OCI-LY3 (cell line): ENCODE data around the gene C6orf58.

Experiments
- H2AFZ ChIP-seq: fragments of 200-600, 300-600 bp; shearing (Covaris generic); 2 replicates; pipeline ENCODE4 v1.6.0; 2014; ENCODE audit warnings: antibody characterized with exemption, low read depth, low read length
- H3K27ac ChIP-seq: fragments of 200-600, 300-600 bp; sonication (generic); 2 replicates; pipeline ENCODE4 v1.5.1; 2014; ENCODE audit warnings: mild to moderate bottlenecking, low read length, moderate library complexity, mixed read lengths
- H3K27me3 ChIP-seq: fragments of 200-600, 300-600 bp; sonication (generic); 2 replicates; pipeline ENCODE4 v1.6.1; 2014; ENCODE audit warnings: low read depth, low read length, mixed read lengths
- H3K36me3 ChIP-seq: fragments of 200-600, 300-600 bp; sonication (generic); replicated peaks from 2 replicates; pipeline ENCODE3; 2014; ENCODE audit warnings: low read depth, low read length, mixed read lengths
- H3K4me1 ChIP-seq: fragments of 300-600, 200-600 bp; sonication (generic); 2 replicates; pipeline ENCODE4 v1.6.1; 2014; ENCODE audit warnings: low read length, mixed read lengths
- H3K4me2 ChIP-seq: fragments of 200-600, 300-600 bp; sonication (generic); 2 replicates; pipeline ENCODE4 v1.6.1; 2014; ENCODE audit warnings: low read length, mixed read lengths
- H3K4me3 ChIP-seq: fragments of 300-600, 200-600 bp; sonication (generic); 2 replicates; pipeline ENCODE4 v1.5.1; 2014; ENCODE audit warnings: antibody characterized with exemption, mild to moderate bottlenecking, low read length, moderate library complexity
- H3K79me2 ChIP-seq: fragments of 300-600, 200-600 bp; shearing (Covaris generic); 2 replicates; pipeline ENCODE4 v1.6.1; 2014; ENCODE audit warnings: mild to moderate bottlenecking, low read length, mixed read lengths
- H3K9ac ChIP-seq: fragments of 300-600, 200-600 bp; shearing (Covaris generic); 2 replicates; pipeline ENCODE4 v1.6.0; 2014; ENCODE audit warnings: mild to moderate bottlenecking, low read length, moderate library complexity
- H3K9me3 ChIP-seq: fragments of 200-600, 300-600 bp; shearing (Covaris generic); 2 replicates; pipeline ENCODE4 v1.6.1; 2014; ENCODE audit warnings: low read length, mixed read lengths; ENCODE audit not compliant: insufficient read depth
- H4K20me1 ChIP-seq: fragments of 200-600, 300-600 bp; sonication (generic); 2 replicates; pipeline ENCODE4 v1.6.1; 2016; ENCODE audit warnings: low read length, mixed read lengths; ENCODE audit not compliant: insufficient read depth
- CTCF ChIP-seq: fragments of 200-600, 300-600 bp; sonication (generic); IDR thresholded peaks from 2 replicates; pipeline ENCODE4 v1.5.1; 2014; ENCODE audit warnings: antibody characterized with exemption, low read length, low read depth
- EZH2phosphoT487 ChIP-seq: fragments of 200-600 bp; shearing (Covaris generic); IDR thresholded peaks from 2 replicates; pipeline ENCODE4 v1.6.1; 2018; ENCODE audit warnings: antibody characterized with exemption, mixed run types, low read depth

The C6orf58 gene

DNA sequence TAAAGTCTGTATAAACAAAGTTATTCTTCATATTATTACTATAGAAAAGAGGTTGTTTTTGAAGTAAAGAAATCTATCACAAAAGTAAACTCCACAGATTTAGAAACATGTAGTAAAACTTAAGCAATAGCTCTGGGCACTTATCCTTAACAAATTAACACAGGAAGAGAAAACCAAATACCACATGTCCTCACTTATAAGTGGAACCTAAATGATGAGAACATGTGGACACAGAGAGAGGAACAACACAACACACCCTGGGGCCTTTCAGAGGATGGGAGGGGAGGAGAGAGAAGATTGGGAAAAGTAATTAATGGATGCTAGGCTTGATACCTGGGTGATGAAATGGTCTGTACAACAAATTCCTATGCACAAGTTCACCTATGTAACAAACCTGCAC lies 57.2 kb downstream of the C6orf58 start:
- no peaks in the 10 kb centered on the region for H3K27me3 ChIP-seq
- no peaks in the 10 kb centered on the region for H3K9me3 ChIP-seq
- no peak overlapping the region for H3K4me2 ChIP-seq
- H3K4me1 ChIP-seq = peaks cover 8% of the 10 kb centered on the region
- H2AFZ ChIP-seq = no peak overlapping the region
- TF ChIP-seq EZH2phosphoT487 (no peak), CTCF (no peak)
- H3K79me2 ChIP-seq = no peaks in the 10 kb centered on the region
- no peak overlapping the region for H3K4me3 ChIP-seq
- H3K27ac ChIP-seq = no peak overlapping the region
- no peaks in the 10 kb centered on the region for H3K36me3 ChIP-seq
- no peak overlapping the region for H3K9ac ChIP-seq
- no peaks in the 10 kb centered on the region for H4K20me1 ChIP-seq

GRCh38 chr6:127635091-127635490 lies 58.1 kb downstream of the C6orf58 start:
- Histone ChIP-seq H3K27ac (no peak overlapping the region), H3K9me3 (no peaks in the 10 kb centered on the region), H2AFZ (no peak overlapping the region), H3K36me3 (no peaks in the 10 kb centered on the region), H3K4me3 (no peak overlapping the region), H3K27me3 (no peaks in the 10 kb centered on the region), H3K79me2 (no peaks in the 10 kb centered on the region), H3K4me2 (no peak overlapping the region), H4K20me1 (no peaks in the 10 kb centered on the region), H3K4me1 (peaks cover 8% of the 10 kb centered on the region), H3K9ac (no peak overlapping the region)
- no peak for TF ChIP-seq CTCF
- TF ChIP-seq EZH2phosphoT487 = no peak

DNA sequence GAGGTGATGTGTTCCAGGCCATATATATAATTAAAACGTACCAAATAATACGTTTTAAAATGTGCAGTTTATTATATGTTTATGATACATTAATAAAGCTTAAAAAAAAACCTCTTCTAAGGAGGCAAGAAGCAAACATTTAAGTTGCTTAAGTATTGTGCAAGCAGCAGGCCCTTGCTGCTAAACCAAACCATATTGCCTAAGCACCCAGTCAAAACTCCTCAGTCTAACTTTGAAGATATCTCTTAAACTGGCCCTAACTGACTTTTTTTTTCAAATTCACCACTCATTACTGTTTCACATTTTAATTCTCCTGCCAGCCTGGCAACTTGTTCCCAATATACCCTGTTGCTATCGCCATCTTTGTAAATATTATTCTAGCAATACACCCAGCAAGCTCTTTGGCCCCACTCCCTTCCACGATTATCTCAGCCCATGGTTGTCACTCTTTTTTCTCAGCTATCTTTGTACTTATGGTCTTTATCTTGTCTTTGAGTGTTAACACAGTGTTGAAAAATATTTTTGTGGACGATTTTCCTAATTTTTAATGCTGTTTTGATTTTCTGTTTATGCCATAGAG lies 60.9 kb downstream of the C6orf58 start:
- no peaks in the 10 kb centered on the region for H3K36me3 ChIP-seq
- no peak overlapping the region for H3K4me3 ChIP-seq
- no peak for TF ChIP-seq CTCF
- TF ChIP-seq EZH2phosphoT487 = no peak

More for the DNA sequence above, 60.9 kb downstream of the C6orf58 start:
- Histone ChIP-seq H3K4me1 (peaks cover 11% of the 10 kb centered on the region), H3K27me3 (no peaks in the 10 kb centered on the region), H3K4me2 (no peak overlapping the region), H3K9ac (no peak overlapping the region), H3K9me3 (no peaks in the 10 kb centered on the region), H3K27ac (no peak overlapping the region), H3K79me2 (no peaks in the 10 kb centered on the region), H4K20me1 (no peaks in the 10 kb centered on the region), H2AFZ (no peak overlapping the region)
